ENCODE measurements around the gene ACTL7B. TPM values are rescaled to one million over a fixed set of nuclear protein-coding genes. Genes with fewer than 3 reads are reported as not detected.
"Not testable (repeated sequence)": the region's sequence is repeated elsewhere in the genome, so short reads cannot be mapped to it uniquely, and the experiment has no call there.

ACTL7B gene
- total RNA-seq, 1 experiment from 2014 or later = not detected

DNA sequence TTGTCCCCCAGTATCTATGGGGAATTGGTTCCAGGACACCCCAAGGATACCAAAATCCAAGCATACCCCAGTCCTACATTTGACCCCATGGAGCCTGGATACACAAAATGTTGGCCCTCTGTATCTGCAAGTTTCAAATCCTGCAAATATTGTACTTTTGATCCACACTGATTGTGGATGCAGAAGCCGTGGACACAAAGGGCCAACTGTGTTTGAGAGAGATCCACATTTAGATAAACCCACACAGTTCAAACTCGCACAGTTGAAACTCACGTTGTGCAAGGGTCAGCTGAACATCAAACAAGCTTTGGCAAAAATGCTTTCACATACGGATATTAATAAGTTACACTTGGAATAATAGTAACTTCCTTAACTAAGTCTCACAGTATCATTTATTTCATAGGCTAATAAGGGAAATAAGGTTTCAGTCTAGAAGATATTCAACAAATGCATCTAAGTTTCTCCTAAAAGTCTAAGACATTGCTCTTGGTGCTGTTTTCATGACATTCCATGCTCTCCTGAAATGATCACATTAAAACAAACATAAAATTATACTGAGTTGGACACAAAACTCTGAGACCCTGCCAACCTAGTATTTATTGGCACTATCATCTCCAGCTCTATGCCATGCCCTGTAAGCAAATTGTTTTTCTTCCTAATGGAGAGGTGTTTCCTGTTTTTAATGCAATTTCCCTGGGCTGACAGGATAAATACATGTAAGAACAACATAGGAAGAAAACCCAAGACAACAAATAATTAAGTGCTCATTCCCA, 38.6 kb upstream of the ACTL7B start:
- Histone ChIP-seq H3K36me3 (ENCODE audit: insufficient read depth, low read length) (peaks cover 40% of the 10 kb centered on the region; the same call in 1 of the 2 replicates), H3K9me3 (ENCODE audit: low read length) (no peaks in the 10 kb centered on the region), H3K27me3 (ENCODE audit: low read length) (no peaks in the 10 kb centered on the region), H2AFZ (ENCODE audit: low read length) (no peak overlapping the region), H3K79me2 (ENCODE audit: low read length) (no peaks in the 10 kb centered on the region), H3K4me3 (ENCODE audit: low read length) (no peak overlapping the region), H3K9ac (ENCODE audit: low read length) (no peak overlapping the region), H3K4me1 (ENCODE audit: low read length) (no peaks in the 10 kb centered on the region), H3K4me2 (ENCODE audit: low read depth, low read length, poor library complexity, severe bottlenecking) (no peak overlapping the region), H3K27ac (ENCODE audit: low read length) (no peak overlapping the region), H4K20me1 (ENCODE audit: insufficient read depth, low read depth, low read length) (no peaks in the 10 kb centered on the region), H3K9me2 (replicated peaks; ENCODE audit: insufficient read depth, low read length) (no peaks in the 10 kb centered on the region)
- no peak for DNase-seq

DNA sequence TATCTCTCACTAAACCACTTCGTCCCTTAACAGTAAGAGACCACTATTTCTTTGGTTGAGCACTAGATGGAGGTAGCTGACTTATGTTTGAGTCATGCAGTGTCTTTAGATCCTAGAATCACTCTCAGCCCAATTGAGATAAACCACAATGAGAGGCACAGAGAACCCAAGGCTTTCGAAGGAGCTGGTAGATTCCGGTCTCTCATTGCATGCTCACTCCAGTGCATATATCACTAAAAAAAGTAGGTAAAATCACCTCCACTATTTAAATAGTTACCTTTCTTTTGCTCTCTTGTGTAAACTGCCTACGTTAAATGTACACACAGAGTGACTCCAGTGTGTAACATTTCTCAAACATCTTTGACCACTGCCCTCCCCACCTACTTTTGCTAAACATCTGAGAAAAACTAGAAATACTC, 33.9 kb upstream of the ACTL7B start:
- H3K79me2 ChIP-seq (ENCODE audit: low read length) = peaks cover 8% of the 10 kb centered on the region
- no peak overlapping the region for H3K9ac ChIP-seq (ENCODE audit: low read length)
- H4K20me1 ChIP-seq (ENCODE audit: insufficient read depth, low read depth, low read length) = no peaks in the 10 kb centered on the region
- no peaks in the 10 kb centered on the region for H3K9me3 ChIP-seq (ENCODE audit: low read length)
- H3K4me1 ChIP-seq (ENCODE audit: low read length) = peaks cover 17% of the 10 kb centered on the region
- H3K27me3 ChIP-seq (ENCODE audit: low read length) = no peaks in the 10 kb centered on the region
- H3K36me3 ChIP-seq (ENCODE audit: insufficient read depth, low read length) = peaks cover 30% of the 10 kb centered on the region; the same call in 1 of the 2 replicates
- no peaks in the 10 kb centered on the region for H3K9me2 ChIP-seq (replicated peaks; ENCODE audit: insufficient read depth, low read length)
- DNase-seq = no peak
- no peak overlapping the region for H3K4me3 ChIP-seq (ENCODE audit: low read length)
- H2AFZ ChIP-seq (ENCODE audit: low read length) = no peak overlapping the region
- H3K27ac ChIP-seq (ENCODE audit: low read length) = no peak overlapping the region
- H3K4me2 ChIP-seq (ENCODE audit: low read depth, low read length, poor library complexity, severe bottlenecking) = no peak overlapping the region

DNA sequence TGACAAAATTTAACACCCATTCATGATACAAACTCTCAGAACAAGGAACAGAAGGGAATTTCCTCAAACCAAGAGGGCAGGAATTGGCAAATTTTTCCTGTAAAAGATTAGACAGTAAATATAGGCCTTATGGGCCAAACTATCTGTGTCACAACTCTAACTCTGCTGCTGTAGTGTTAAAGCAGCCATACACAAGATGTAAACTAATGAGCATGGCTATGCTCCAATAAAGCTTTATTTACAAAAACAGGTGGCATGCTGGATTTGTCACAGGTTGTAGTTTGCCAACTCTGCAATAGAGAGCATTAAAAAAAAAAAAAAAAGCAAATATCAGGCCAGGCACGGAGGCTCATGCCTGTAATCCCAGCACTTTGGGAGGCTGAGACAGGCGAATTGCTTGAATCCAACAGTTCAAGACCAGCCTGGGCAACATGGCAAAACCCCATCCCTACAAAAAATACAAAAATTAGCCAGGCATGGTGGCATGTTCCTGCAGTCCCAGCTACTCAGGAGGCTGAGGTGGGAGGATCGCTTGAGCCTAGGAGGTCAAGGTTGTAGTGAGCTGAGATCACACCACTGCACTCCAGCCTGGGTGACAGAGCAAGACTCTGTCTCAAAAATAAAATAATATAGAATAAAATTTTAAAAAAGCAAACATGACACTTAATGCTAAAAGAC, 30.9 kb upstream of the ACTL7B start:
- H4K20me1 ChIP-seq (ENCODE audit: insufficient read depth, low read depth, low read length); H2AFZ ChIP-seq (ENCODE audit: low read length); DNase-seq; H3K9me2 ChIP-seq (replicated peaks; ENCODE audit: insufficient read depth, low read length); H3K9me3 ChIP-seq (ENCODE audit: low read length); H3K27me3 ChIP-seq (ENCODE audit: low read length); H3K4me3 ChIP-seq (ENCODE audit: low read length); H3K9ac ChIP-seq (ENCODE audit: low read length): not testable (repeated sequence)
- peaks cover 19% of the 10 kb centered on the region for H3K4me1 ChIP-seq (ENCODE audit: low read length)
- H3K36me3 ChIP-seq (ENCODE audit: insufficient read depth, low read length) = peaks cover 21% of the 10 kb centered on the region; the same call in 1 of the 2 replicates
- peak overlapping the region; percentile 51 for H3K4me2 ChIP-seq (ENCODE audit: low read depth, low read length, poor library complexity, severe bottlenecking)
- H3K79me2 ChIP-seq (ENCODE audit: low read length) = peaks cover 14% of the 10 kb centered on the region
- peak overlapping the region; percentile 70 for H3K27ac ChIP-seq (ENCODE audit: low read length)

DNA sequence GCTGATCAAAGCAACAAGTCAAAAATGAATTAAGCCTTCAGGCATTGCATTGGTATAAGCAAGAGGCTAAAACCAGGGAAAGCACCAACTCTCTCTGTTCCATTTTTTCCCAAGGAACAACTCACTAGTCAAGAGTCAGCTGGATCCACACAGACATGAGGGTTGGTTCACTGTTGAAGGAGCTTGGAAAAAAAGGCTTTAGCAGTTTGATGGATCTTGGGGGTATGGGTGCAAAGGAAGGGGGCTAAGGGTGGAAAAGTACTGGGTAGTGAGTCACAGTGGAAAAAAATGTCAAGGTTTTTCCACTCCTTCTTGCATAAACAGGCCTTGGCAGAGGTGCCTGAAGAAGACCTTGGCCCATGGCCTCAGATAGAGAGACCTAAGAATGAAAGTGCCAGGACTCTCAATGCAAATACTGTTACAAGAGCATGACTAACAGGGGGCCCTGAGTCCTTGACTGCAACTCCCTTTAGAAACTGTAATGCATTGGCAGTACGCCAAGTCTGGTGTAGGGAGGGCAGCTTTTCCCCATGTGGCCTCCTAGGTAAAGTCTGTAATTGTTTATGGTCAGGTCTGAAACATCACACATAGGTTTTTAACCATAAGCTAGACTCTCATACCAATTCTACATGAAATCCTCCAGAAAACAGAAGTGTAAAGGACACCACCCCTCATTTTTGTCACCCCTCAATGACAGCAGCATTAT, 30.0 kb upstream of the ACTL7B start:
- H3K27ac ChIP-seq (ENCODE audit: low read length) = peak overlapping the region; percentile 70
- H3K9ac ChIP-seq (ENCODE audit: low read length) = peak overlapping the region; percentile 37; the same call in 1 of the 2 replicates
- H3K4me2 ChIP-seq (ENCODE audit: low read depth, low read length, poor library complexity, severe bottlenecking) = peak overlapping the region; percentile 51
- peaks cover 19% of the 10 kb centered on the region for H3K4me1 ChIP-seq (ENCODE audit: low read length)
- peaks cover 14% of the 10 kb centered on the region for H3K79me2 ChIP-seq (ENCODE audit: low read length)
- no peaks in the 10 kb centered on the region for H4K20me1 ChIP-seq (ENCODE audit: insufficient read depth, low read depth, low read length)
- no peaks in the 10 kb centered on the region for H3K27me3 ChIP-seq (ENCODE audit: low read length)
- peak overlapping the region; percentile 32; the same call in 1 of the 2 replicates for H3K4me3 ChIP-seq (ENCODE audit: low read length)
- DNase-seq = peak; percentile 92
- H3K9me2 ChIP-seq (replicated peaks; ENCODE audit: insufficient read depth, low read length) = no peaks in the 10 kb centered on the region
- H3K9me3 ChIP-seq (ENCODE audit: low read length) = no peaks in the 10 kb centered on the region
- H2AFZ ChIP-seq (ENCODE audit: low read length) = no peak overlapping the region
- peaks cover 21% of the 10 kb centered on the region; the same call in 1 of the 2 replicates for H3K36me3 ChIP-seq (ENCODE audit: insufficient read depth, low read length)

DNA sequence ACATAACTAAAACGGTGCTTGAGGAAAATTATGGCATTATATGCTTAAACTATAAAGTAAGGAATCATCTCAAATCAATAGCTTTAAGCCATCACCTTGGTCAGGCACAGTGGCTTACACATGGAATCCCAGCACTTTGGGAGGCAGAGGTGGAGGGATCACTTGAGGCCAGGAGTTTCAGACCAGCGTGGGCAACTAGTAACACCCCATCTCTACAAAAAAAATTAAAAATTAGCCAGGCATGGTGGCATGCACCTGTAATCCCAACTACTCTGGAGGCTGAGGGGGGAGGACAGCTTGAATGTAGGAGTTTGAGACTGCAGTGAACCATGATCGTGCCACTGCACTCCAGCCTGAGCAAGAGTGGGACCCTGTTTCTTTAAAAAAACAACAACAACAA, 28.9 kb upstream of the ACTL7B start:
- H3K79me2 ChIP-seq (ENCODE audit: low read length) = peaks cover 14% of the 10 kb centered on the region
- no peaks in the 10 kb centered on the region for H3K9me2 ChIP-seq (replicated peaks; ENCODE audit: insufficient read depth, low read length)
- no peak overlapping the region for H3K27ac ChIP-seq (ENCODE audit: low read length)
- peaks cover 19% of the 10 kb centered on the region for H3K4me1 ChIP-seq (ENCODE audit: low read length)
- no peaks in the 10 kb centered on the region for H3K27me3 ChIP-seq (ENCODE audit: low read length)
- no peaks in the 10 kb centered on the region for H3K9me3 ChIP-seq (ENCODE audit: low read length)
- no peak overlapping the region for H3K4me2 ChIP-seq (ENCODE audit: low read depth, low read length, poor library complexity, severe bottlenecking)
- no peak overlapping the region for H3K4me3 ChIP-seq (ENCODE audit: low read length)
- H3K9ac ChIP-seq (ENCODE audit: low read length) = no peak overlapping the region
- H2AFZ ChIP-seq (ENCODE audit: low read length) = no peak overlapping the region
- no peak for DNase-seq
- H3K36me3 ChIP-seq (ENCODE audit: insufficient read depth, low read length) = peaks cover 21% of the 10 kb centered on the region; the same call in 1 of the 2 replicates
- H4K20me1 ChIP-seq (ENCODE audit: insufficient read depth, low read depth, low read length) = no peaks in the 10 kb centered on the region

DNA sequence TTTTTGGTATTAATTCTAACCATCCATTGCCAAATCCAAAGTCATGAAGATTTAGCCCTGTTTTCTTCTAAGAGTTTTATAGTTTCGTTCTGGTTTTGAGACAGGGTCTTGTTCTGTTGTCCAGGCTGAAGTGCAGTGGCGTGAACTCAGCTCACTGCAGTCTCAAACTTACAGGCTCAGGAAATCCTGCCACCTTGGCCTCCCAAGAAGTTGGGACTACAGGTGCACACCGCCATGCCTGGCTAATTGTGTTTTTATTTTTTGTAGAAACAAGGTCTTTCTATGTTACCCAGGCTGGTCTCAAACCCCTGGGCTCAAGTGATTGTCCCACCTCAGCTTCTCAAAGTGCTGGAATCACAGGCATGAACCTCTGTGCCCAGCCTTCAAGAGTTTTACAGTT, 27.3 kb upstream of the ACTL7B start:
- H3K4me3 ChIP-seq (ENCODE audit: low read length) = no peak overlapping the region
- peaks cover 19% of the 10 kb centered on the region for H3K4me1 ChIP-seq (ENCODE audit: low read length)
- DNase-seq = no peak
- H3K27me3 ChIP-seq (ENCODE audit: low read length) = no peaks in the 10 kb centered on the region
- no peaks in the 10 kb centered on the region for H4K20me1 ChIP-seq (ENCODE audit: insufficient read depth, low read depth, low read length)
- no peaks in the 10 kb centered on the region for H3K9me3 ChIP-seq (ENCODE audit: low read length)
- H3K36me3 ChIP-seq (ENCODE audit: insufficient read depth, low read length) = peaks cover 22% of the 10 kb centered on the region; the same call in 1 of the 2 replicates
- no peaks in the 10 kb centered on the region for H3K9me2 ChIP-seq (replicated peaks; ENCODE audit: insufficient read depth, low read length)
- H2AFZ ChIP-seq (ENCODE audit: low read length) = no peak overlapping the region
- H3K9ac ChIP-seq (ENCODE audit: low read length) = no peak overlapping the region
- H3K27ac ChIP-seq (ENCODE audit: low read length) = no peak overlapping the region
- no peak overlapping the region for H3K4me2 ChIP-seq (ENCODE audit: low read depth, low read length, poor library complexity, severe bottlenecking)
- peaks cover 14% of the 10 kb centered on the region for H3K79me2 ChIP-seq (ENCODE audit: low read length)

DNA sequence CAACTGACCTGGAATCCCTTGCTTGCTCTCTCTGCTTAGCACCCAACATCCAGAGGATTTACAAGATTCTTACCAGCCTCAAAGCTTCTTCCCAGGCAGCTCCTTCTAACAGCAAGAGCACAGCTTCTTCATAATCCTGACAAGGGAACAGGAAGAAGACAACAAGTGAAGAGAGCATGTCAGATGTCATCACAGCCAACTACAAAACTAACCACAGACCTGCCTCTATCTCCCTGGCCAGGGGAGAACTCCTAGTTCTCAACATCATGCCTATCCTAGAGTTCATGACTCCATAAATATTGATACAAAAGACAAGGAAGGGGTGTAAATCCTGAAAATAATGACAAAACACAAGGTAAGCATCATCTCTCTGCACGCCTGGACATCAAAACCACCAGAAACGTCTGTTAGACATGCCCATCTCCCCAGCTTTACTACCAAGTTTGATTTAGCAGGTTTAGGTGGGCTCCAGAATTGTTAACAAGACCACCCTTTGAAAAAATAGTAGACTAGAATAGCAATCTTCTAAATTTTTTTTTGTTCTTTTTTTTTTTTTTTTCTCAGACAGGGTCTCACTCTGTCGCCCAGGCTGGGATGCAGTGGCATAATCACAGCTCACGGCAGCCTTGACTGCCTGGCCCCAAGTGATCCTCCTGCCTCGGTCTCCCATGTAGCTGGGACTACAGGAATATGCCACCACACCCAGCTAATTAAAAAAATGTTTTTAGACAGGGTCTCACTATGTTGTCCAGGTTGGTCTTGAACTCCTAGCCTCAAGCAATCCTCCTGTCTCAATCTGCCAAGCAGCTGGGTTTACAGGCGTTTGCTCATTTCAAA, 26.5 kb upstream of the ACTL7B start:
- H3K4me2 ChIP-seq (ENCODE audit: low read depth, low read length, poor library complexity, severe bottlenecking) = no peak overlapping the region
- no peaks in the 10 kb centered on the region for H3K9me3 ChIP-seq (ENCODE audit: low read length)
- no peaks in the 10 kb centered on the region for H3K27me3 ChIP-seq (ENCODE audit: low read length)
- H3K79me2 ChIP-seq (ENCODE audit: low read length) = peaks cover 14% of the 10 kb centered on the region
- no peak overlapping the region for H3K27ac ChIP-seq (ENCODE audit: low read length)
- no peaks in the 10 kb centered on the region for H3K9me2 ChIP-seq (replicated peaks; ENCODE audit: insufficient read depth, low read length)
- peaks cover 19% of the 10 kb centered on the region for H3K4me1 ChIP-seq (ENCODE audit: low read length)
- no peak overlapping the region for H2AFZ ChIP-seq (ENCODE audit: low read length)
- no peak overlapping the region for H3K9ac ChIP-seq (ENCODE audit: low read length)
- H4K20me1 ChIP-seq (ENCODE audit: insufficient read depth, low read depth, low read length) = no peaks in the 10 kb centered on the region
- no peak for DNase-seq
- peaks cover 22% of the 10 kb centered on the region; the same call in 1 of the 2 replicates for H3K36me3 ChIP-seq (ENCODE audit: insufficient read depth, low read length)
- no peak overlapping the region for H3K4me3 ChIP-seq (ENCODE audit: low read length)

All from Karpas-422 (cell line).